HFF-Myc (cell line): ENCODE measurements around the gene CTNNA3.

Source experiments
- DNase-seq: peaks from one replicate; pipeline ENCODE4 v3.0.0-alpha.2; 2011; ENCODE audit warnings: low read depth; ENCODE audit errors: extremely low read depth
- H3K4me3 ChIP-seq: replicated peaks from 2 replicates; pipeline ENCODE4 v1.5.1; 2011; ENCODE audit warnings: low read depth, mild to moderate bottlenecking, control low read depth, low read length
- CTCF ChIP-seq: IDR thresholded peaks from 2 replicates; pipeline ENCODE4 v1.5.1; 2012; ENCODE audit warnings: mild to moderate bottlenecking, low read depth, low read length, control low read depth; ENCODE audit errors: missing control alignments

The CTNNA3 gene

GRCh38 chr10:66218289-66218688, 1477.7 kb downstream of the CTNNA3 start:
- no peak overlapping the region for H3K4me3 ChIP-seq
- TF ChIP-seq CTCF = no peak
- DNase-seq = no peak

GRCh38 chr10:66215920-66216319, 1480.1 kb downstream of the CTNNA3 start:
- TF ChIP-seq CTCF = no peak
- no peak for DNase-seq
- H3K4me3 ChIP-seq = no peak overlapping the region

GRCh38 chr10:66214721-66215404, 1481.1 kb downstream of the CTNNA3 start:
- TF ChIP-seq CTCF = no peak
- no peak overlapping the region for H3K4me3 ChIP-seq
- no peak for DNase-seq

GRCh38 chr10:66209025-66209424, 1487.0 kb downstream of the CTNNA3 start:
- no peak for TF ChIP-seq CTCF
- DNase-seq = no peak
- no peak overlapping the region for H3K4me3 ChIP-seq

- H3K4me3 ChIP-seq = no peak overlapping the region
- no peak for TF ChIP-seq CTCF
- DNase-seq = no peak
Measured at GRCh38 chr10:66204838-66205237, 1491.2 kb downstream of the CTNNA3 start.

GRCh38 chr10:66202101-66202500, 1493.9 kb downstream of the CTNNA3 start:
- no peak for TF ChIP-seq CTCF
- no peak overlapping the region for H3K4me3 ChIP-seq
- DNase-seq = no peak
